ENCODE measurements around the gene TRPC6. TPM values are rescaled to one million over a fixed set of nuclear protein-coding genes. Genes with fewer than 3 reads are reported as not detected.

TRPC6 gene
- total RNA-seq, 1 donor from 2014 or later: not detected

GRCh38 chr11:101528541-101528940 lies 55.3 kb downstream of the TRPC6 start:
- Mint-ChIP-seq H3K9me3 (no peaks in the 10 kb centered on the region), H3K4me1 (peaks cover 9% of the 10 kb centered on the region), H3K27me3 (no peaks in the 10 kb centered on the region), H3K27ac (no peak overlapping the region), H3K36me3 (ENCODE audit: low read depth) (no peaks in the 10 kb centered on the region), H3K4me3 (no peak overlapping the region)
- no peak for ATAC-seq (ENCODE audit: low read depth)
- POLR2A ChIA-PET: no interaction called here
- CTCF ChIA-PET: no interaction called here
- no peak for DNase-seq
- TF ChIP-seq CTCF (IDR thresholded peaks at IDR 0.05): no peak
- intact Hi-C loops (cut with micrococcal nuclease): no loop called here

- Mint-ChIP-seq H3K36me3 (ENCODE audit: low read depth) (no peaks in the 10 kb centered on the region), H3K4me1 (peaks cover 11% of the 10 kb centered on the region), H3K4me3 (no peak overlapping the region), H3K27ac (no peak overlapping the region), H3K27me3 (no peaks in the 10 kb centered on the region), H3K9me3 (peaks cover 2% of the 10 kb centered on the region)
- TF ChIP-seq CTCF (IDR thresholded peaks at IDR 0.05): no peak
- ChIA-PET CTCF (no interaction called here), POLR2A (no interaction called here)
- ATAC-seq (ENCODE audit: low read depth) (no peak), DNase-seq (no peak)
- intact Hi-C loops (cut with micrococcal nuclease): no loop called here
These were observed 60.1 kb downstream of the TRPC6 start for GRCh38 chr11:101523634-101524260.

GRCh38 chr11:101523193-101523592 lies 60.6 kb downstream of the TRPC6 start:
- POLR2A ChIA-PET: no interaction called here
- TF ChIP-seq CTCF (IDR thresholded peaks at IDR 0.05): no peak
- no peak overlapping the region for H3K4me3 Mint-ChIP-seq
- H3K4me1 Mint-ChIP-seq: peaks cover 11% of the 10 kb centered on the region
- H3K36me3 Mint-ChIP-seq (ENCODE audit: low read depth): no peaks in the 10 kb centered on the region
- H3K9me3 Mint-ChIP-seq: peaks cover 2% of the 10 kb centered on the region
- CTCF ChIA-PET: no interaction called here
- intact Hi-C loops (cut with micrococcal nuclease): no loop called here
- H3K27ac Mint-ChIP-seq: no peak overlapping the region
- ATAC-seq (ENCODE audit: low read depth): no peak
- no peak for DNase-seq
- H3K27me3 Mint-ChIP-seq: no peaks in the 10 kb centered on the region

- POLR2A ChIA-PET: no interaction called here
- Mint-ChIP-seq H3K4me1 (peaks cover 11% of the 10 kb centered on the region), H3K27me3 (no peaks in the 10 kb centered on the region), H3K36me3 (ENCODE audit: low read depth) (no peaks in the 10 kb centered on the region), H3K27ac (no peak overlapping the region), H3K4me3 (no peak overlapping the region), H3K9me3 (peaks cover 2% of the 10 kb centered on the region)
- DNase-seq: no peak
- no peak for TF ChIP-seq CTCF (IDR thresholded peaks at IDR 0.05)
- no peak for ATAC-seq (ENCODE audit: low read depth)
- intact Hi-C loops (cut with micrococcal nuclease): no loop called here
- CTCF ChIA-PET: no interaction called here
These were observed 62.0 kb downstream of the TRPC6 start for GRCh38 chr11:101521821-101522220.

GRCh38 chr11:101516546-101516945 lies 67.3 kb downstream of the TRPC6 start:
- Mint-ChIP-seq H3K9me3 (peaks cover 2% of the 10 kb centered on the region), H3K27ac (no peak overlapping the region), H3K27me3 (peaks cover 2% of the 10 kb centered on the region), H3K4me3 (no peak overlapping the region), H3K4me1 (no peaks in the 10 kb centered on the region), H3K36me3 (ENCODE audit: low read depth) (no peaks in the 10 kb centered on the region)
- DNase-seq: no peak
- ChIA-PET POLR2A (no interaction called here), CTCF (no interaction called here)
- ATAC-seq (ENCODE audit: low read depth): no peak
- TF ChIP-seq CTCF (IDR thresholded peaks at IDR 0.05): no peak
- intact Hi-C loops (cut with micrococcal nuclease): no loop called here

Data from activated B cell treated with CpG ODN at 0.5 μM for 24 hours (primary cell).